GM19240 (cell line): Measurements from ENCODE around the gene PAX5.
"Not testable (repeated sequence)": the region's sequence is repeated elsewhere in the genome, so short reads cannot be mapped to it uniquely, and the experiment has no call there.

ENCODE experiments used
- DNase-seq: peaks from one replicate; pipeline ENCODE4 v3.0.0; 2011; ENCODE audit warnings: low spot score; ENCODE audit not compliant: insufficient read length

Gene PAX5

GRCh38 chr9:37033682-37034304, at the start of gene PAX5:
PAX5 (minus strand) TSS chr9:37034268; CDS start chr9:37034031, 237 bp downstream.
- no peak for DNase-seq

GRCh38 chr9:37083654-37084053, 49.6 kb upstream of the PAX5 start:
- no peak for DNase-seq

GRCh38 chr9:37082214-37082765, 48.2 kb upstream of the PAX5 start:
- DNase-seq = no peak

- DNase-seq = not testable (repeated sequence)
Measured at GRCh38 chr9:37081507-37081906, 47.4 kb upstream of the PAX5 start.

- not testable (repeated sequence) for DNase-seq
Measured at GRCh38 chr9:37080165-37080628, 46.1 kb upstream of the PAX5 start.

- DNase-seq = peak; percentile 64
Measured at GRCh38 chr9:37079370-37080164, 45.5 kb upstream of the PAX5 start.

GRCh38 chr9:37074790-37075189, 40.7 kb upstream of the PAX5 start:
- DNase-seq = not testable (repeated sequence)

- DNase-seq = no peak
Measured at GRCh38 chr9:37066139-37066725, 32.2 kb upstream of the PAX5 start.

GRCh38 chr9:37062336-37062735, 28.3 kb upstream of the PAX5 start:
- no peak for DNase-seq

GRCh38 chr9:37061768-37062167, 27.7 kb upstream of the PAX5 start:
- no peak for DNase-seq

- no peak for DNase-seq
Measured at GRCh38 chr9:37060833-37061232, 26.8 kb upstream of the PAX5 start.

GRCh38 chr9:37056046-37056920, 22.2 kb upstream of the PAX5 start:
- no peak for DNase-seq

- not testable (repeated sequence) for DNase-seq
Measured at GRCh38 chr9:37054363-37054720, 20.3 kb upstream of the PAX5 start.

GRCh38 chr9:37053684-37054362, 19.8 kb upstream of the PAX5 start:
- DNase-seq = no peak

- DNase-seq = no peak
Measured at GRCh38 chr9:37046683-37047082, 12.6 kb upstream of the PAX5 start.

- DNase-seq = no peak
Measured at GRCh38 chr9:37042421-37042820, 8.4 kb upstream of the PAX5 start.

GRCh38 chr9:37040508-37041127, 6.5 kb upstream of the PAX5 start:
- DNase-seq = no peak

- no peak for DNase-seq
Measured at GRCh38 chr9:37038943-37039464, 4.9 kb upstream of the PAX5 start.

GRCh38 chr9:37038302-37038942, 4.4 kb upstream of the PAX5 start:
- DNase-seq = no peak
